Neural crest cell (in vitro differentiated cells): ENCODE results near the gene CCDC54. TPM values are rescaled to one million over a fixed set of nuclear protein-coding genes. Genes with fewer than 3 reads are reported as not detected.

Experiments
- DNase-seq: peaks from one replicate; pipeline ENCODE4 v3.0.0; 2021; ENCODE audit warnings: low read depth, mixed read lengths, low spot score
- H3K27ac Mint-ChIP-seq: one replicate; pipeline ENCODE4 v1.8.0; 2021; ENCODE audit warnings: mild to moderate bottlenecking, mixed read lengths; ENCODE audit not compliant: unreplicated experiment
- H3K27me3 Mint-ChIP-seq: 2 replicates; pipeline ENCODE4 v1.8.0; 2021; ENCODE audit warnings: low read depth, mild to moderate bottlenecking, mixed read lengths
- H3K36me3 Mint-ChIP-seq: 2 replicates; pipeline ENCODE4 v1.8.0; 2021; ENCODE audit warnings: low read depth, mild to moderate bottlenecking, mixed read lengths
- H3K4me1 Mint-ChIP-seq: 2 replicates; pipeline ENCODE4 v1.8.0; 2021; ENCODE audit warnings: mixed read lengths
- H3K4me3 Mint-ChIP-seq: one replicate; pipeline ENCODE4 v1.8.0; 2021; ENCODE audit warnings: mild to moderate bottlenecking, mixed read lengths
- H3K9me3 Mint-ChIP-seq: 2 replicates; pipeline ENCODE4 v1.8.0; 2021; ENCODE audit warnings: mixed read lengths
- CTCF ChIP-seq: fragments of 200-600 bp; sonication (generic); conservative IDR thresholded peaks from 2 replicates; pipeline ENCODE4 v1.5.0; 2021; ENCODE audit warnings: antibody characterized with exemption, mild to moderate bottlenecking
- total RNA-seq: library from RNA; stranded (reverse); gene quantifications from 2 replicates; pipeline ENCODE4 v1.2.1, GENCODE V29; 2021

The CCDC54 gene
- total RNA-seq, 1 donor from 2014 or later, result not detected

- H3K9me3 Mint-ChIP-seq, result no peaks in the 10 kb centered on the region
- peaks cover 21% of the 10 kb centered on the region for H3K4me1 Mint-ChIP-seq
- no peak for DNase-seq
- no peak overlapping the region for H3K4me3 Mint-ChIP-seq
- no peak for TF ChIP-seq CTCF
- peaks cover 5% of the 10 kb centered on the region for H3K27me3 Mint-ChIP-seq
- no peaks in the 10 kb centered on the region for H3K36me3 Mint-ChIP-seq
- no peak overlapping the region for H3K27ac Mint-ChIP-seq
These were observed 49.0 kb downstream of the CCDC54 start for GRCh38 chr3:107426223-107426622.

Other genes with a start within 250 kb of the CCDC54 start
- gene BBX, start 145.5 kb downstream of the CCDC54 start, total RNA-seq, result 51.6 and 53.6 TPM in 2 replicates